HG02642 (cell line): ENCODE results near the gene ITPR1.

ENCODE experiments used
- ATAC-seq: cut with Tn5 transposase; IDR thresholded peaks from one replicate; pipeline ENCODE4 v1.9.1; 2021; ENCODE audit warnings: mild to moderate bottlenecking; ENCODE audit not compliant: unreplicated experiment, poor library complexity

Gene ITPR1

DNA sequence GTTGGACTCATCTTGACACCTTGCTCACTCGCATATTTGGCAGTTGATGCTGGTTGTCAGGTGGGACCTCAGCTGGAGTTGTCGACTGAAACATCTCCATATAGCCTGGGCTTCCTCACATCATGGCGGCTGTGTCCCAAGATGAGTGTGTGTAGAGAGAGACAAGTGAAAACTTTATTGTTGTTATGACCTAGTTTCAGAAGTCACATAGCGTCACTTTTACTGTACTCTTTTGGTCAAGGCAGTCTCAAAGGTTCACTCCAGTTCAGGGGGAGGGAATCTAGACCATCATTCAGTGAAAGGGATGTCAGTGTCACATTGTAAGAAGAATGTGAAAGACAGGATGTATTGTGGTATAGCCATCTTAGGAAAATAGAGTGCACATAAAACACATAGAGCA is 214.2 kb downstream of the ITPR1 start:
- no peak for ATAC-seq

DNA sequence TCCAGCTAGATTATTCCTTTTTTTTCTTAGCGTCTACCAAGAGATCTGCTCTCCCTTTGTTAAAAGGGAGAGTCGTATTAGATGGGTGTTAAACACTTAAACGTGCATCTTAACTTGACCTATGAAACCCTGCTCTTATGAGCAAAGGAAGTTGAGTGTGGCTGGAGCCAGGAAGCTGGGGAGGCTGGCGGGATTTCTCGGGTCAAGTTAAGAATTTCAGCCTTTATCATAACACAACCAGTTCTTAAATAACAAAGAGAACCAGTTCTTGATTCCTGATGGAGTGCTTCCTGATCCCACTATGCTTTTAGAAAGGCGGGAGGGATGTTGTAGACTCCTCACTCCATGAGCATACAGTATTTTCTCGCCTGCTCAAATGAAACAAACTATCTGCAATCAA is 215.1 kb downstream of the ITPR1 start:
- ATAC-seq: no peak

DNA sequence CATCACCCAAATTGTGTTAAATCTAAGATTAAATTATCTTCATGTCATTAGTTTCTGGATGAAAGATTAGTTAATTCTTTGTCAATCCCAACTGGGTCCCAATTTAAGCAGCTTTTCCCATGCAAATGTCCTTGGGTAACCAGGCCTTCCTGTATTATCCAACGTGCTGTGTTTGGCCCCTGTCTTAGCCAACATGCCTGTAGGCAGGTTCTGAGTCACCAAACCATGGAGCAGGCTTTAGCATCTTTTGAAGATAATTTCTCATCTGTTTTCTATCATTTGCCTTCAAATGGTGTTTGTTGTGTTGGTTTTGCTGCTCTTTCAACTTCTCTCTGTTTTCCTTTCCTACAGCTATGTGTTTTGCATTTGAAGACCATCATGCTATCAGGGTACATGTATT is 216.2 kb downstream of the ITPR1 start:
- no peak for ATAC-seq

DNA sequence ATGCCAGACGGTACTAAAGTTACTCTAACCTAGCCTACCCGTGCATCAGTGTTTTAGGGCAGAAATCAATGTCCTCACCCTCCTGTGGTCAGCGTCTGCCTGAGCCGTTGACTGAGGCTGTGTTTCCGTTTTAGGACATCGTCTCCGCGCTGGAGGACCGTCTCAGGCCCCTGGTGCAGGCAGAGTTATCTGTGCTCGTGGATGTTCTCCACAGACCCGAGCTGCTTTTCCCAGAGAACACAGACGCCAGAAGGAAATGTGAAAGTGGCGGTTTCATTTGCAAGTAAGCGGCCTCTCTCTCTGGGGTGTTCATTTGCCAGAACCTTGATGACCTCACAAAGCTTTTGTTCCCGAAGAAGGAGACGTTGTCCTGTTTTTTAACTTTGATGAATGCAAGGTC is 217.0 kb downstream of the ITPR1 start:
- no peak for ATAC-seq

DNA sequence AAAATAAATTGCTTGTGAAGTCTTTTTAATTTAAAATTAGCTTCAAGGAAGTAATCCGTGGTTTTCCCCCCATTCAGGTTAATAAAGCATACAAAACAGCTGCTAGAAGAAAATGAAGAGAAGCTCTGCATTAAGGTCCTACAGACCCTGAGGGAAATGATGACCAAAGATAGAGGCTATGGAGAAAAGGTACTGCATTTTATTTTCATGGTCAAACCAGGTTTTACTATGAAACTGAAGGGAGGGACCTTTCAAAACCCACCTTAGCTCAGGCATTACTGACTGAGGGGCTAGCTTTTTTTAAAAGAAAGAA is 218.5 kb downstream of the ITPR1 start:
- peak; percentile 9 for ATAC-seq

DNA sequence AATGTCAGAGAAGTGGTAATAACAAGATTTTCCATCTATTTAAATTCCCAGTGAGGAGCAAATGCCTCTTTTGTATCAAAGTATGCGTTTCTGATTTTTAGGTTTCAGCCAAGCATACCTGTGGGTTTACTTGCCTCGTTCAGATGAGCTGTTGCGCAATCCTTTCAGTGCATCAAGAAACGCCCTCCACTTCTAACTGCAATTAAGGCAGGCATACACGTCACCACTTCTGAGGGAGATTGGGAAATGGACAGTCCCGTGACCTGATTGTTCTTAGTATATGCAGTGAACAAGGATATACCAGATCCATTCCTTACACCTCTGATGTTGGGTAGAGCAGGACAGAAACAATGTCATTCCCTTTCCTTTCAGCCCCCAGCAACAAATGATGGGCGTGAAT is 219.0 kb downstream of the ITPR1 start:
- ATAC-seq: no peak

DNA sequence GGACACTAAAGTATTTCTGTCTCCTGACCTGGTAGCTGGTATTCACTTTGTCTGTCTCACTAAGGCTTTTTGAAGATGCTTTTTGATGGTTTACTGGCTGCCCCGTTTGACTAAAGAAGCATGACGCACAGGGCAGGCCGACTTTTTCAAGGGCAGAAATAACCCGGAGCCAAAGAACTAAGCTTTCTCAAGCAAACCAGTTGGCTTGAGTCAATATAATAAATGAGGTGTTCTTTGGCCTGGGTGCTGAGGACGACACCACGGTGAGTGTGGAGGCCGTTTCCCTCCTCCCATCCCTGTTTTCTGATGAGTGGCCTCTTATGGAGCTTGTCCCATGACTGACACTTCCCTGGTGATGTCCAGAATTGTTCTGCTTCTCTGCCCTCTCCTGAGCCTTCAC is 220.9 kb downstream of the ITPR1 start:
- ATAC-seq: no peak

DNA sequence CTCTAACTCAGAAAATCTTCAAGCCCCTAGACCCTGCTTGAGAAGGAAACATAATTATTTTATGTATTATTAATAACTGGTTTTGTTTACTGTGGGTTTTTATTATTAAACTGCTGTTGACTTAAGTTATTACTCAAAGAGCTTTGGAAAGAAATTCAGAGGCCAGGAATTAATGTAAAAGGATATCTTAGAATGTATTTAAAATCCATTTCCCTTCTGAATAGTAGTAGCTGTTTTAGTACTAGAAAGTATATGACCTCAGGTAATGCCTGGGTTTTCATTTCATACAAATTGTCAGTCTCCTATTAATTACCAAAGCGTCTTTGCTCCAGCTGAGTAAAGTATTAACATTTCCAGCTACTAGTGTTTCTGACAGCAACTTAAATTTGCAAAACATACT is 223.1 kb downstream of the ITPR1 start:
- no peak for ATAC-seq

DNA sequence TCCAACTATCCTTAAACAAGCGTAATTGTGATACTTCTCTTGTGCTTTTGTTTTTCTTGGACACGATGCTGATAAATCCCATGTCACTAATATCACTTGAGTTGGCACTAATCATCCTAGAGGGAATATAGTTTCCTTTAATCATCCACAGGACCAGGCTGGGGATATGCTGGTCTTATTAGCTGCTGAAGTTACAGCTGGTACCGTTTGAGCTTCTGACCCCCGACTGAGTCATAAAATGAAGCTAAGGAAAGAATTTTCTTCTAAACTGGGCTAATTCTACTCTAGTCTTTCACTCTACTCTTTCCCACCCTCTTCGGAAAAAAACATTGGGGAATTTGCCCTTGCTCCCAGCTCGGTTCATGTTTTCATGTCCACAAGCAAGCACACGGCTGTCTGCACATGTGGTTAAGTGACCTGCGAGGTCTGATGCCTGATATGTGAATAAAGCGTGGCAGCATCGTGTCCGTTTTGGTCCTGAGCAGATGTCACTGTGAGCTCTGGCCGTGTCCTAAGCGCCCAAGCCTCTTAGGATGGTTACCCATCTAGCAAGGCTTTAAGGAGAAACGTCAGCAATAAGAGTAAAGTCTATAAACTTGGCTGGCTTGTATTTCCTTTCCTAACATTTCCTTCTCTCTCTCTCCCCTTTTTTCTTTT is 223.7 kb downstream of the ITPR1 start:
- no peak for ATAC-seq

DNA sequence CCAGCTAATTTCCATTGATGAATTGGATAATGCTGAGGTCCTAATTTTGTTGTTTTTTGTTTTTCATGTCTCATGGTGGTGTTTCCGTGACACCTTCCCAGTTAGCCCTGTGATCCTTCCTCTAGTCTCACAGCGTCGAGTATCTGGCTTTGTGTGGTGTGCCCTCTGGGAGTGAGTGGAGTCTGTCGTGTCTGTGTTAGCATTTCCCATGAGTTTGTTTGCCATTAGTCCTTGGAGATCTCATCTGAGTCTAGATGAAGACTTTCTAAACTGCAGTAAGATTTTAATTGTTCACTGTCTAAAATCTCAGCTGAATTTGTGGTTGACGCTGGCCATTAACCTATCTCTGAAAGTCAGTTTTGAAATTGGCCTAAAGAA is 224.2 kb downstream of the ITPR1 start:
- ATAC-seq: no peak

DNA sequence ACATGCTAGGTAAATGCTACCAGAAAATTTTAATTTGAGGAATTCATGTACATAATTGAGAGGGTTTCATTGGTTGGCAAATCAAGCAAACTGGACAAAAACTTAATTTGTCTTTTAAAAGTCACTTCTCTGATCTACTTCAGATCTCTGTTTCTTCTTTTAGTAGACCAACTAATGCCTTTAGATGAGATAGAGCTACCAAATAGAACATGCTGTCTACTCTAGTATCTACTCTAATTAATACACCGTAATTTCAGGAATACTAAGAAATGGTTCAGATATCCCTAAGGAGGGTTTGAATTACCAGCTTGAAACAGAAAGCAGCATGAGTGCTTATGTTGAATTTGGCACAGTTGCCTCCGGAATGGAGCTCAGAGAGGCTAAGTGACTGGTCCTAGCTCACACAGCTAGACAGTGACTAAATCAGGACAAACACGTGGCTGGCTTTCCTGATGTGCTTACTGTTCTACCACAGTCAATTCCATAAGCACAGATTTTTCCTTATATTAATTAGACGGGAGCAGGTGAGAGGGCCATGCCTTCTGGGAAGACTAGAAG is 225.1 kb downstream of the ITPR1 start:
- ATAC-seq: no peak

DNA sequence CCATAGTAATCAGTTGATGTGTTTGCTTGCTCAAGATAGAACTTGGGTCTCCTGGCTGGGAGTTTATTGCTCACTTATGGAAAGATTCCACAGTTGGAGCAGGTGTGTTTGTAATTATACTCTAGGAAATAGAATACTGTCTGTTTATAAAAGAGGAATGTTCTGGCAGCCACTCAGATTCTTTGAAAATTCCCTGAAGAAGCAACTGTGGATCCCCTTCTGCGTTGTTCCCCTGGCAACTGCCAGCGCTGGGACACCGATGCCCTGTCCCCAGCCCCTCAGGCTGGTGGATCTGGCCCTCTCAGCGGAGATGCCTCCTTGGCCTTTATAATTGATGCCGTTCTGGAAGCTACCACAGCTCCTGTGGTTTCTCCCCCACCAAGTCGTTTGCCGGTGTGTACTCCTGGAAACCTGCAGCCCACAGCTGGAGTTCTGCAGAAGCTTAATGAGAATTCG is 225.9 kb downstream of the ITPR1 start:
- ATAC-seq: no peak

DNA sequence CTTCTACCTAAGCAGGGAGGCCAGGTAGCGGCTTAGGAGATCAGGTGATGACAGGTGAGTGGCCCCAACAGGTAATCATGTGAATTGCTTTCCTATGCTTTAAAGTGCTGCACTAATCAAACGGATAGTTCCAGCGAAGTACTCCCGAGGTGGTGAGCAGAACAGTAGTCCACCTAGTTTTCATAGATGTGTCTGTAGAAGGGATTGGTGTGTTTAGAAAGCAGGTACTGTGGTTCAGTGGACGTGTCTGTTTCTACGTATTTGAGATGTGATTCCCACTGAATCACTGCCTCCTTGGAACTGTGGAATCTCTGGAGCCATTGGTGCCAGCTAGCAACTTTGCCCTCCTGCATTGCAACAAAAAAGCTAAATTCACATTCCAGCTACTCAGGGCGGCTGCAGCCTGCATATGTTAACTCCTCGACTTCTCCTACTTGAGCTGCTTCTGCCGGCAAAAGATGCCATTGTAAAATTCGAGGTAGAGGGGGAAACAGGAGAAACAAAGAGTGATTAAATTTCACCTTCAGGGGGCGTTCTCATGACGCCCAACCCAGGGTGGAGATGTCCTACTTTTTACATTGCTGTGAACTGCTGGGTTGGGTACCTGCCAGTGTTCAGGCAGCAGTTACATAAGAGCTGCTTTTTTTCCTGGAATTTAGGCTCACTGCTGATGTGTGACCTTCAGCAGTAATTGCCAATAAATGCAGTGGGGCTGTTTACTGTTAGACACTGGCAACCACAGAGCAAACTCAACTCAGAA is 227.3 kb downstream of the ITPR1 start:
- no peak for ATAC-seq

DNA sequence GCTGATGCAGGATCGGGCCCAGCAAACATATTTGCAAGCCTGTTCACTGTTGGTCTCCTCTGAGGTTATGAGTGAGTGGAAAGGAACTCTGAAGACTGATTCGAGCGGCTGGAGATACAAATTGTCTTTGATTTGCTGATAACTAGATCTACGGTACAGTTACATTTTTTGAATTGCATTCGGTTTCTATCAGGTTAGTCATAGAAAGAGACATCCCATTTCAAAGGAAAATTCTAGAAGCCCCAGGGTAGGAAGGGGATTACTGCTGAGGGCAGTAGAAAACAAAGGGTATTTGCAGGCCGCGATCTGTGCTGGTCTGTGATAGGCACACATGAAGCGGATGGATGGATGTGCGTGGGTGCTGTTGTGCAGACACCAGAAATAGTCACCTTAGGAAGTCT is 228.4 kb downstream of the ITPR1 start:
- no peak for ATAC-seq

DNA sequence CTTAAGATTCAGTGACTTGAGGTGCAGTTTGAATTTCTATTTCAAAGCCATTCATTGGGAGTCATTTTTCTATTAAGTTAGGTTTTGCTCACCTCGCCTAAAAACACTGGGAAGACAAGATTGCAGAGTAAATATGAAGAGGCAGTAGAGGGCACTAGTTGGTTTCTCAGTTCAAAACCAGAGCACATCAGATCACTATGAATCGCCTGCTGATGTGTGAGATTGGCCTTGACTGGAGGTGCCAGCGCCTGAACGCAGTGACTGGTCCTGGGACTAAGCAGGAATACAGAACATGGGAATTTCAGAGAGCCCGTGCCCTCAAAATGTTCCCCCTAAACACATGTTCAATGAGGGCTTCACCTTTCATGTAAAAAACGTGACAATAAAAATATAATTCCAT is 229.0 kb downstream of the ITPR1 start:
- no peak for ATAC-seq

DNA sequence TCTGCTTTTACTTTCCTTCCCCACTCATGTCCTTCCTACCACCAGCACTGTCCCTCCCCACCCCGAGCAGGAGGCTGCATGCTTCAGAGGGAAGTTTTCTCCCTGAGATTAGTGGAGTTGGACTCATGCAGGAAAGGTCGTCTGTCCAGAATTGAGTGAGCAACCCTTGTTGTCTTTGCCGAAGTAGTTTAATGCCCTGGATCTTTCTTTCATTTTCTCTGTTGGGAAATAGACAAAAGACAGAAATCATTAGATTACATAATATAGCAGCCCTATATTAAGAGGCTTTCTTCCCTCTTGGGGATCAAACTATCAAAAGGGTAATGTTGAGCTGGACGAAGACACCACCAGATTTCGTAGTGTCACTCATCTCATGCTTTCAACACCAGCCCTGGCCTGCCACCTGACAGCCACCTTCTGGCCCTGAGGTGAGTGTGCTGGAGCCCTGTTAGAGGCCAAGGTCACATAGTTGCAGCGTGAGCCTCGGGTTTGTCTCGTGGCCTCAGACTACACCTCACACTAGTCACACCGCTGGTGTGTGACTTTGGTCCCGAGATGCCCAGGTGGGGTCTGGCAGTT is 231.0 kb downstream of the ITPR1 start:
- ATAC-seq: no peak

DNA sequence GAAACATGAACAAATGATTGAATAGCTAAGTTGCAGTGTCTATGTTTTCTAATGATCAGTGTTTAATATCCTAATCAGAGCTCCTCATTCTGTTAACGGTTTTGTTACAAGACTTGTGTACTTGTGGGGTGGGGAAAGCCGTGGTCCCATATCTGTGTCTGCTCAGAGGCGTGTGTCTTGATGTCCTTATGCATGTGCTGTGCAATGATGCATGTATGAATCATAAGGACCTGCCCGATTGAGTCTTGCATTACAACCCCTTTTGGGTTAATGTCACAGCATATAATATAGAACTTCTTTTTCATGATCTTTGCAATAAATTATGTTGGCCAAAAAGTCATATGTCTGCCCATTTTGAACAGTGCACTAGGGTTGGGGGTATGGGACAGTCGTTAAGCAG is 233.4 kb downstream of the ITPR1 start:
- no peak for ATAC-seq

DNA sequence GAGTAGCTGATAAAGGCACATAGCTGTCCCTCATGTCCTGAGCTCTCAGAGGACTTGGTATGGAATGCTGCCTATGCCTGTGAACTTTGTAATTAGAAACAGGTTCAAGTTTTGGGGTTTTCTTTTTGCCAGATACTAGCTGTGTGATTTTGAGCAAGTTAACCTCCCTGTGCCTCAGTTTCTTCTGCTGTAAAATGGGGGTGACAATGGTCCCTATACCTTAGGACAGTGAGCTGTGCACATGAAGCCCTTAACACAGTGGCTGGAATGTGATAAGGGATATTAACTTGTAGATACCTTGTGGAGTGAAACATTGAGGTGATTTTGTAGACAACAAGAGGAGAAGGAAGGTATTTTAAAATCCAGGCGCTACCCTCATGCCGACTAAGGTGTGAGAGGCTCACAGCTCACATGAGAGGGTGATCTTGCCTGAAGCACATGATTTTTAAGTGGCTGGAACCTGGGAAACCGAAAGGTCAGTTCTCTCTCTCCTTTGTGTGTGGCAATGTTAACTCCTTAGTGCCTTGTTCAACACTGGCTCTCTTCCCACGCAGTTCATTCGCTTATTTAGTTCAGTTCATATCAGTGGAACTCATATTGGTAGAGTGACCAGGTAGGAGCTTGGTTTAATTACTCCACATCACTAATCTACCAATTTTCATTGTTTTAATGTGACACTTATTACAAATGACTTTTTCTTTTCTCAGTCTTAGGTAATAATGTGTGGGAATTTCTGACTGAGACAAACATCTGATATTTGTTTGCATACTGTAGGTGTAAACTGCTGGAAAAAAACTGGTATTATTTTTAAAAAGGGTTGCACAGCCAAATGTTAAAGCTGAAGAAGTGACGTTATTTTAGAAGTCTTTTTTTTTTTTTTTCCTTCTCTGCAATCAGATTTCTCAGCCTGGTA is 236.2 kb downstream of the ITPR1 start:
- no peak for ATAC-seq

DNA sequence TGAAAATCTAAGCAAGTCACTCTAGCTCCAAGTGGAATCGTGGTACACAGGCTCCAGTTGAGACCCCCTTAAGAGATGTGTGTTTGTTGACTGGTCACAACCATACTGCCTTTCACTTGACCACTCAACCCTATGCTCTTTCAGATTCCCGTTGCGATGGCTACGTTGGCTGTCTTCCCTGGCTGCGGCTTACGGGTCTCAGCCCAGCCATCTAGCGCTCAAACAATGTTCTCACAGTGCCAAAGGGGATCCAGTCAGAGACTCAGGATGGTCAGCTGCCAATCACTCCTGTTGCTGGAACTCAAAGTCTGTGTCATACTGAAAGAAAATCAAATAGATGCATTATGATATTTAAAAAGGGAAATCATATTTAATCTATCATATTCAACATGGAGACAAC is 237.6 kb downstream of the ITPR1 start:
- no peak for ATAC-seq

DNA sequence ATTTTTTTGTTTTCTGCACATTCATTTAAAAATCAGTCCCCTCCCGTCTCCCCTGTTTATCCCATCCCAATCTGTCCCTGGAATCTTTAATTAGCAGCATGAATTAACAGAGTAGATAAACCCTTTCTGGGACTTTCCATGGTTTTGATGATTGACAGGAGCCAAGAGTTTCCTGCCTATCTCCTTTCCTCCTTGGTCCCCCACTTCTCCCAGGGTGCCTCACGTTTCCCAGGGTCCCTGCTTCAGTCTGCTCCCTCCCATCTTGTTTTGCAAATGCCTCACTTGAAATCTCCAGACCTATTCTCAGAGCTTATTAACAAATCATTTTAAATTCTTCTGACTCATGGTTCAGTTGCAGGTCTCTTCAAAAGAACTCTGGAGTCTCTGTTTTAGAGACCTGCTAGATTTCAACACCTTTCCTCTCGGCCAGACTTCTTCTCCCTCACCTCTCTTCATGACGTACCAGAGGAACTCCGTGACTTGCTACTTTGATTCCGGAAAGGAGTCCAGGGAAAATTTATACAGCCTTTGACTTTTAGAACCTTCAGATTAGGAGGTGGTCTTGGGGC is 238.5 kb downstream of the ITPR1 start:
- no peak for ATAC-seq
